ENCODE results near the gene TEX10. TPM values are rescaled to one million over a fixed set of nuclear protein-coding genes. Genes with fewer than 3 reads are reported as not detected.
A peak's percentile ranks its signal among the peaks of the same experiment; 100 is the strongest.

Gene TEX10
- total RNA-seq, 4 donors from 2014 or later, result 10.0 to 19.0 (median 13.7) TPM

DNA sequence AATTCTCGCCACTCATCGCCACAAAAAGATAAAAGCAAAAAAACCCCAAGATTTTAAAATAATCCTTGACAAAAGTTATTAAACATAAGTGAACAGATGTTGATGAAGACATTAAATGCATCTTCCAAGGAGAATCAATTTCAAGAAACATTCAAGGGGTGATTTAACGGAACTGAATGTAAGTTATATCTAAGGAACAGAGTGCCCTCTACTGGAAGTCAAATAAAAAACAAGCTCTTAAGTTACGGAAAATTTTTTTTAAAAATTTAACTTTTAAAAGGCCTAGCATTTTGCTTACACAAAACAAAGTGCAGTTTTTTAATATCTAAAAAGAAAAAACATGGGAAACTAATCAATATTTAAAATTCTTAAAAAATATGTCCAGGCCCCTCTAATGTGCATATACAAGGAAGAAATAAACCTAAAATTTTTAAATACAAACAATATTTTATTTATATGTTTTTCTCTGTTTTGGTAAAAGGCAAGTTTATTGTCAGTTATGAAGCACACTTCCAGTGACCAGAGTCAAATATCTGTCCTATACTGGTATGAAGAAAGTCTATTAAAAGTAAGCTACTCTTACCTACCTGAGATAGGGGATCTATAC lies 28.0 kb downstream of the TEX10 start:
- Histone ChIP-seq H3K9me3 (no peaks in the 10 kb centered on the region), H3K4me1 (peaks cover 0 to 7% (median 0%) of the 10 kb centered on the region in 3 donors), H3K4me3 (no peak overlapping the region), H3K27ac (no peak overlapping the region), H3K27me3 (no peaks in the 10 kb centered on the region), H3K36me3 (peaks cover 0 to 59% of the 10 kb centered on the region in 2 donors)
- no peak for ATAC-seq
- TF ChIP-seq POLR2AphosphoS5 (IDR thresholded peaks at IDR 0.05), result no peak
- TF ChIP-seq, protein P1, sequence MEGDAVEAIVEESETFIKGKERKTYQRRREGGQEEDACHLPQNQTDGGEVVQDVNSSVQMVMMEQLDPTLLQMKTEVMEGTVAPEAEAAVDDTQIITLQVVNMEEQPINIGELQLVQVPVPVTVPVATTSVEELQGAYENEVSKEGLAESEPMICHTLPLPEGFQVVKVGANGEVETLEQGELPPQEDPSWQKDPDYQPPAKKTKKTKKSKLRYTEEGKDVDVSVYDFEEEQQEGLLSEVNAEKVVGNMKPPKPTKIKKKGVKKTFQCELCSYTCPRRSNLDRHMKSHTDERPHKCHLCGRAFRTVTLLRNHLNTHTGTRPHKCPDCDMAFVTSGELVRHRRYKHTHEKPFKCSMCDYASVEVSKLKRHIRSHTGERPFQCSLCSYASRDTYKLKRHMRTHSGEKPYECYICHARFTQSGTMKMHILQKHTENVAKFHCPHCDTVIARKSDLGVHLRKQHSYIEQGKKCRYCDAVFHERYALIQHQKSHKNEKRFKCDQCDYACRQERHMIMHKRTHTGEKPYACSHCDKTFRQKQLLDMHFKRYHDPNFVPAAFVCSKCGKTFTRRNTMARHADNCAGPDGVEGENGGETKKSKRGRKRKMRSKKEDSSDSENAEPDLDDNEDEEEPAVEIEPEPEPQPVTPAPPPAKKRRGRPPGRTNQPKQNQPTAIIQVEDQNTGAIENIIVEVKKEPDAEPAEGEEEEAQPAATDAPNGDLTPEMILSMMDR (IDR thresholded peaks at IDR 0.05), result peak; percentile 33 to 53 (median 40)
- WGBS, 2 donors (ENCODE audit: low coverage in 1 of 2), result 48 to 53% methylated on average over 4 of the region's 4 CpGs

DNA sequence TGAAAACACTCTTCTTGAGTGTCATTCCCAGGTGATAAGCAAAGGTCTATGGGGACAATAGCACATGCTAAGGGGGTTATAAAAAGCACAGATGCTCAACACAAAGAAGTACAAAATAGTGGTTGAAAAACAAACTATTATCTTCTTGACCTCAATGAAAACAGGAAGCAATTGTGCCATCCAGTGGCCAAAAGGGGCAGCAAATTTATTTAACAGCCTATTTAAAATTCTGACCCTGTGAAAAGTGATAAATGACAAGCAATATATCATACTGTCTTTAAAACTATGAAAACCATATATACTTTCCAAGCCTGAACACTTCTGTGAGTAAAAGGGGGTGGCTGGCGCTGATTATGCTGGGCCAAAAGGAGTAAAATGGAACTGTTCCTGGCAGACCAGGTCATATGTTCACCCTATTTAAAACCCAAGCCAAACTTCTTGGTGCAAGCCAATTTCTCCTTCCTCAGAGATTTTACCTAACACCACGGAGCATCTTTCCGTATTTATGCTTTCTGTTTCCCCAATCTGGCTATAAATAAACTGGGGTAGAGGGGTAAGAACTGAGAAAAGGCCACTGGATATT lies 29.7 kb downstream of the TEX10 start:
- Histone ChIP-seq H3K27me3 (no peaks in the 10 kb centered on the region), H3K36me3 (peaks cover 0 to 60% of the 10 kb centered on the region in 2 donors), H3K4me3 (no peak overlapping the region), H3K27ac (no peak overlapping the region), H3K9me3 (no peaks in the 10 kb centered on the region), H3K4me1 (peaks cover 0 to 7% (median 0%) of the 10 kb centered on the region in 3 donors)
- WGBS, 2 donors (ENCODE audit: low coverage in 1 of 2), result 52 to 59% methylated on average over 3 of the region's 3 CpGs
- TF ChIP-seq, protein P1 (IDR thresholded peaks at IDR 0.05), result peak; percentile 47 to 65 (median 52)
- TF ChIP-seq POLR2A (IDR thresholded peaks at IDR 0.05) (no peak), POLR2AphosphoS5 (IDR thresholded peaks at IDR 0.05) (no peak), EP300 (IDR thresholded peaks at IDR 0.05) (no peak)
- no peak for ATAC-seq

DNA sequence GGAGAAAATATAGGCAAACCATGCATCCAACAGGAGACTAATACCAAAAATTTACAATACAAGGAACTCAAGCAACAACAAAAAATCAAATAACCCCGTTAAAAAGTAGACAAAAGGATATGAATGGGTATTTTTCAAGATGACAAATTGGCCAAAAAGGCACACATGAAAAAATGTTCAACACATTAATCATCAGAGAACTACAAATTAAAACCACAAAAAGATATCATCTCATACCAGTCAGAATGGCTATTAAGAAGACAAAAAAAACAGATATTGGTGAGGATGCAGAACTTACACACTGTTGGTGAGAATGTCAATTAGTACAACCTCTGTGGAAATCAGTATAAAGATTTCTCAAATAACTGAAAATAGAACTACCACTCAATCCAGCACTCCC lies 35.0 kb downstream of the TEX10 start:
- WGBS, 2 donors (ENCODE audit: low coverage in 1 of 2), result 89% methylated on average over 1 of the region's 1 CpG; no CpG with 5 or more reads in 1 of the 2 donors
- Histone ChIP-seq H3K4me3 (no peak overlapping the region), H3K27ac (no peak overlapping the region), H3K36me3 (peaks cover 0 to 52% of the 10 kb centered on the region in 2 donors), H3K27me3 (no peaks in the 10 kb centered on the region), H3K9me3 (no peaks in the 10 kb centered on the region), H3K4me1 (no peaks in the 10 kb centered on the region)
- TF ChIP-seq POLR2AphosphoS5 (IDR thresholded peaks at IDR 0.05) (no peak), EP300 (IDR thresholded peaks at IDR 0.05) (no peak), POLR2A (IDR thresholded peaks at IDR 0.05) (no peak)
- TF ChIP-seq, protein P1 (IDR thresholded peaks at IDR 0.05), result no peak
- no peak for ATAC-seq

DNA sequence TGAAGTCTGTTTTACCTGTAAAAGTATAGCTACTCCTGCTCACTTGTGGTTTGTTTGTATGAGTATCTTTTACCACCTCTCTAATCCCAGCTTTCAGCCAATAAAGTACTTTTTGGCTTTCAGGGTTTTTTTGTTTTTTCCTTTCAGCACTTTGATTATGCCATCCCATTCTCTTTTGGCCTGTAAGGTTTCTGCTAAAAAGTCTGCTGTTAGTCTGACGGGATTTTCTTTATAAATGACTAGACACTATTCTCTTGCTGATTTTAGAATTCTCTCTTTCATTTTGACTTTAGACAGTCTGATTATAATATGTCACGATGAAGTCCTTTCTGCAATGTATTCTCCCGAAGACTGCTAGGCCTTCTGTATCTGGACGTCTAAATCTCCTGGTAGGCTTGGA lies 37.2 kb downstream of the TEX10 start:
- H3K36me3 ChIP-seq, result peaks cover 0 to 50% of the 10 kb centered on the region in 2 donors
- TF ChIP-seq, protein P1 (IDR thresholded peaks at IDR 0.05), result no peak
- TF ChIP-seq POLR2AphosphoS5 (IDR thresholded peaks at IDR 0.05) (no peak), POLR2A (IDR thresholded peaks at IDR 0.05) (no peak)
- 55 to 82% methylated on average over 2 to 4 of the region's 4 CpGs for WGBS, 2 donors (ENCODE audit: low coverage in 1 of 2)
- H3K4me1 ChIP-seq, result no peaks in the 10 kb centered on the region
- no peak overlapping the region for H3K27ac ChIP-seq
- H3K9me3 ChIP-seq, result no peaks in the 10 kb centered on the region
- ATAC-seq, result no peak
- H3K27me3 ChIP-seq, result no peaks in the 10 kb centered on the region
- H3K4me3 ChIP-seq, result no peak overlapping the region

DNA sequence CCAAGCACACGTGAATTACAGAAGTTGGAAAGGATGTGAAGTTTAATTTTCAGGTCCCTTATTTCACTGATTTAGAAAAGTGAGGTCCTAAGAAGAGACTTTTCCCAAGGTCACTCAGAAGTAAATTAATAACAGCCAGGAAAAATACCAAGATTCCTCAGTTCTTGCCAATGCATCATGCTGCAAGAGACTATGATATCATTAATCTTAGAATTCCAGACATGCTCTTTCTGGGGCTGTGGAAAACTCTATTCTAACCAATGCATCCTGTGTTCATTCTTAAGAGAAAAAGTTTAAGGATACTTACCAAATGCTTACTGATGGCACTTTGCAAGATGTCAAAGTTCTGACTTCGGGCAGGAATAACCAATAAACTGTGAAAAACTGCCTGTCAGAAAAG lies 42.8 kb downstream of the TEX10 start:
- Histone ChIP-seq H3K27me3 (no peaks in the 10 kb centered on the region), H3K4me1 (peaks cover 0 to 22% (median 6%) of the 10 kb centered on the region in 3 donors), H3K27ac (no peak overlapping the region), H3K9me3 (no peaks in the 10 kb centered on the region), H3K4me3 (no peak overlapping the region), H3K36me3 (peaks cover 0 to 42% of the 10 kb centered on the region in 2 donors)
- WGBS, 2 donors (ENCODE audit: low coverage in 1 of 2), result 68 to 72% methylated on average over 2 of the region's 2 CpGs
- TF ChIP-seq POLR2A (IDR thresholded peaks at IDR 0.05), result no peak
- TF ChIP-seq, protein P1 (IDR thresholded peaks at IDR 0.05), result no peak
- TF ChIP-seq EP300 (IDR thresholded peaks at IDR 0.05), result no peak
- no peak for TF ChIP-seq POLR2AphosphoS5 (IDR thresholded peaks at IDR 0.05)
- ATAC-seq, result no peak
